ENCODE measurements around the gene PDE4D.
A peak's percentile ranks its signal among the peaks of the same experiment; 100 is the strongest.

Gene PDE4D

DNA sequence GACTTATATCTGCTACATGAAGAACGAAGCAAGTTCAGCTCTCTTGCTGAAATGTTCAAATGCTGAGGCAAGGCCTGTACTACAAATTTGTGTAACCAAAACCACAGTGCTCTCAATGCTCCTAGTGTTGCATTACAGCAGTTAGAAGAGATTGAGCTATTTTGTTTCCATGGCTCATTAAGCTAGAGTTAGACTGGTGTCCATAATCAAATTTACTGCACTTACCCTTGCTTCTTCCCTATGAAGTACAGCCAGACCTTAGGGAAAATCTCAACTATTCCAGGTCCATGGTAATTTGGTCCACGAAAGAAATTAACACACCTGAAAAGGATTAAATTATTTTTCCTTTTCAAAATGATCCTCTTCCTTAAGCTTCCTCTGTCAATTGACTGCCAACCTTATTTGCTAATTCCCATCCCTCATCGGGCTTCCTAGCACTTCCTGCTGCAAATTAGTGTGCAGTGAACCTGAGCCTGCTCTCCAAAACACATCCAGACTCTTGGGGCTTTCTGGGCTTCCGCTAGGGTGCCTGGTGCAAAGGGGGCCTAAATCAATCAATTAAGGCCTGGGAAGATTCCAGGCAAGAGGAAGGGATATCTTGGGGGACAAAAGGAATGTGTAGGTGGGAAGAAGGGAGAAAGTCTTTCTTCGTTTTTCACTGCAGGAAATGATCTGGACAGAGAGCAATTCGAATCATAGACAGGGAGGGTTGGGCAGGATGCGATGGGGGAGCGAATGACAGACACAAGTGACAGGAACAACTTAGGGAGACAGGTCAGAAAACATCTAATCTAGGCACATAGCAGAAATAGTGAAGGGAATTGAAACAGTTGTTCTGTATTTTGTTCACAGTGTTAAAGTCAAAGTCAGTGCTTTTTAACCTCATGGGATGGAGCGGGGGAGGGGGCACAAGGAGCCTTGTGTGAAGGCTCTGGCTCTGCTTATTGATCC is 768.2 kb downstream of the PDE4D start:
- H3K4me3 ChIP-seq (ENCODE audit: low read length): no peak overlapping the region
- DNase-seq (ENCODE audit: low read depth): peak; percentile 35
- TF ChIP-seq, protein P1, sequence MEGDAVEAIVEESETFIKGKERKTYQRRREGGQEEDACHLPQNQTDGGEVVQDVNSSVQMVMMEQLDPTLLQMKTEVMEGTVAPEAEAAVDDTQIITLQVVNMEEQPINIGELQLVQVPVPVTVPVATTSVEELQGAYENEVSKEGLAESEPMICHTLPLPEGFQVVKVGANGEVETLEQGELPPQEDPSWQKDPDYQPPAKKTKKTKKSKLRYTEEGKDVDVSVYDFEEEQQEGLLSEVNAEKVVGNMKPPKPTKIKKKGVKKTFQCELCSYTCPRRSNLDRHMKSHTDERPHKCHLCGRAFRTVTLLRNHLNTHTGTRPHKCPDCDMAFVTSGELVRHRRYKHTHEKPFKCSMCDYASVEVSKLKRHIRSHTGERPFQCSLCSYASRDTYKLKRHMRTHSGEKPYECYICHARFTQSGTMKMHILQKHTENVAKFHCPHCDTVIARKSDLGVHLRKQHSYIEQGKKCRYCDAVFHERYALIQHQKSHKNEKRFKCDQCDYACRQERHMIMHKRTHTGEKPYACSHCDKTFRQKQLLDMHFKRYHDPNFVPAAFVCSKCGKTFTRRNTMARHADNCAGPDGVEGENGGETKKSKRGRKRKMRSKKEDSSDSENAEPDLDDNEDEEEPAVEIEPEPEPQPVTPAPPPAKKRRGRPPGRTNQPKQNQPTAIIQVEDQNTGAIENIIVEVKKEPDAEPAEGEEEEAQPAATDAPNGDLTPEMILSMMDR (conservative IDR thresholded peaks at IDR 0.05; ENCODE audit: low read length): no peak

DNA sequence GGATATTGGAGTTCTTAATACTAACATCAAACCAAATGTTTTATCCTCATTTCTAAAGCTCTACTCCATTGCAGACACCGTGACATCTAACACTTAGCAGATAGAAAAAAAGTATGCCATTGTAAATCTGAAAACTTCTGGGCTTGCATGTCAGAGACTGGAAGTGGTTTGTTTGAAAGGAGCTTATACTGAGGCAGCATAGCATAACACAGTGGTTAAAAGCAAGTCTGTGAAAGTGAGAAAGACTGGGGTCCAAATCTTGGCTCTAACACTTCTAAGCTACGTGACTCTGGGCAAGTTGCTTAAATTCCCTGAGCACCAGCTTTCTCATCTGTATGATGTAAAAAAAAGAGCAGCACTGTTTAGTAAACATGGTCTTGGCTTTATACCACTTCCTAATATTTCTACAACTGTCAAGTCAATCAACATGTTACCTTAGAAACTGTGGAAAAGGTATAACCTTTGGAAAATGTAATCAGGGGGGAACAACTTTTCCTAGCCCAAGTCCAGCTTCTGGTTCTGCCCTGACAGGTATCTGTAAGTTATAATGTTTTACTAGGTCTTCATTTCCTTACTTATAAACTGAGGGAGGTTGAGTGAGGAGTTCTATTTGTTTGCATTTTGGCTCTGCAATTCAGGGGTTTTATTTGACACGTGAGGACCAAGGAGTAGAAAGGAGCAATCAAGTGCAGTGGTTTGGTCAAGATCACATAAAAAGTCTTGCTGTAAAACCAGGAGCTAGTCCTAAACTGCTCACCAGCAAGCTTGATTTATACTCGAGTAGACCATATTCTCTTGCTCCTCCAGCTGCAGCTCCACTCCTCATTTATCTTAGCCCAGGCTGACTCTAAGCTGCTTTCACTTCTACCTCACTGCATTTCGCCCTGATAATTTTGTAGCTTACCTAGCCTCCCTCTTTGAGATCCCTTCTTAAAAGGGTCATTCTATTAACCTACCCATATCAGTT is 769.6 kb downstream of the PDE4D start:
- TF ChIP-seq, protein P1 (conservative IDR thresholded peaks at IDR 0.05; ENCODE audit: low read length): no peak
- no peak for DNase-seq (ENCODE audit: low read depth)
- H3K4me3 ChIP-seq (ENCODE audit: low read length): no peak overlapping the region

DNA sequence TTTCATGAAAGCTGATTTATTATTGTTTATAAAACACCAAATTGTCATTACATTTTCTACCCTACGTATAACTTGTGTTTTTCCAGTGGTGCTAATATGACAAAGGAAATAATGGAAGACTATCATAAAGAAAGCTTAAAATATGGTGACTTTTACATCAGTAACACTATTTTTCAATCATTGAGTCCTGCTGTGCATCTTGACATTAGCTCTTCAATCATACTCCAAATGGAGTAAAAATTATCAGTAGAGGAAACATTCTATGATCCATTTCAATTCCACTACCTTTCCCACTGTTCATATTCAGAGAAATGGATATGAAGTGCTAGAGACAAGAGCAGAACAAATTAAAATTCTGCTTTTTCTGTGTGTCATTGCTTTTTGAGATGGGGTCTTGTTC is 774.0 kb downstream of the PDE4D start:
- TF ChIP-seq, protein P1 (conservative IDR thresholded peaks at IDR 0.05; ENCODE audit: low read length): no peak
- DNase-seq (ENCODE audit: low read depth): no peak
- H3K4me3 ChIP-seq (ENCODE audit: low read length): no peak overlapping the region

DNA sequence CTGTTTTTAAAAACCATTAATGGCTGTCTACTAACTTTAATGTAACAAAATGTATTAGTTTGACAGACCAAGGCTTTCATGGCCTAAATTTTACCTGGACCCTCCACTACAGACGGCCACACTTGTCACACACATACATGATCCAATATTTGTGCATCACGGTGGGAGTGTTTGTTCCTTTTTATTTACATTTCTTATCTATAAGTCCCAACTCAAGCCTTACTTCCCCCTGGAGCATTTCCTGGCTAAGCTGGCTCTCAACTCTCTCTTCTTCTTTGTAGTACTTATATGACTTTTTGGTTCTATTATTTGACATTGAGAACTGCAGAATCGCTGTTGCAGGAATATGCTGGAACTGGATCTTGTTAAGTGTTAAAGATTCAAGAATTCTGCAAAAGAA is 776.2 kb downstream of the PDE4D start:
- H3K4me3 ChIP-seq (ENCODE audit: low read length): no peak overlapping the region
- no peak for DNase-seq (ENCODE audit: low read depth)
- TF ChIP-seq, protein P1 (conservative IDR thresholded peaks at IDR 0.05; ENCODE audit: low read length): no peak

DNA sequence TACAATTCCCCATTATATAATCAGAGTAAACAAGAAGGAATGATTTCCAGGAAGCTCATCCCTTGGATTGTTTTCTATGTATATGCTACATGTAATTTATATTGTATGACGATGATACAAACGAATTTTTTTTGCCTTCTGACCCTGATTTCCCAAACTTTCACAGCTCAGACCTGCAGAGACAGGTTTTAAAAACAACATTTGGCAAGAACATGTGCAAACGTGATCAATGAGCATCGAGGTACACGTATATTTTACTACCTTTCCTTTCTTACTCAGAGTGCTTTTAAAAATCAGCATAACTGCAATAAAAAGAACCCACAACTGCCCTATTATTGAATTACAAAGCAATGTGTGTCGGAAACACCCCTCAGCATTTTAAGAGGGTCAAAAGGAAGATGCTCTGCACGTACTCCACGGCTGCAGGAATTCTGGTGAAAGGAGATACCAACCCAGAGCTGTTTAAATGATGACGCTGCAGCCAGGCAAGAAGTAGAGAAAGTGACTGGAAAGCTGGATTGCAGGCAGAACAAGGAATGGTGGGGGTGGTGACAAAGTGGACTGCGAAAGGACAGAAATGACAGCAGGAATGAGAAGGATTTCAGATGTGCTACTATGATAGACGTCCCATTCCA is 777.2 kb downstream of the PDE4D start:
- TF ChIP-seq, protein P1 (conservative IDR thresholded peaks at IDR 0.05; ENCODE audit: low read length): no peak
- no peak overlapping the region for H3K4me3 ChIP-seq (ENCODE audit: low read length)
- no peak for DNase-seq (ENCODE audit: low read depth)

GRCh38 chr5:59115345-59115744 is 778.2 kb downstream of the PDE4D start:
- DNase-seq (ENCODE audit: low read depth): peak; percentile 40
- H3K4me3 ChIP-seq (ENCODE audit: low read length): no peak overlapping the region
- TF ChIP-seq, protein P1 (conservative IDR thresholded peaks at IDR 0.05; ENCODE audit: low read length): no peak

All from AG10803 (cell line).